AG09309 (cell line): ENCODE data around the gene SHROOM3.
"Not testable (repeated sequence)": the region's sequence is repeated elsewhere in the genome, so short reads cannot be mapped to it uniquely, and the experiment has no call there.

Experiments used
- DNase-seq: peaks from one replicate; pipeline ENCODE4 v3.0.0-alpha.2; 2010; ENCODE audit warnings: low read depth
- H3K4me3 ChIP-seq: 2 replicates; pipeline ENCODE4 v1.5.1; 2011; ENCODE audit warnings: mild to moderate bottlenecking, low read depth, low read length, moderate library complexity; ENCODE audit not compliant: control insufficient read depth
- CTCF ChIP-seq: IDR thresholded peaks from 2 replicates; pipeline ENCODE4 v1.5.1; 2011; ENCODE audit warnings: mild to moderate bottlenecking, low read depth, low read length, inconsistent platforms; ENCODE audit not compliant: insufficient read depth, control insufficient read depth; ENCODE audit errors: missing control alignments

The SHROOM3 gene

GRCh38 chr4:76445911-76446310, 10.9 kb downstream of the SHROOM3 start:
- no peak for DNase-seq
- no peak for TF ChIP-seq CTCF
- no peak overlapping the region for H3K4me3 ChIP-seq

- no peak for DNase-seq
- no peak overlapping the region for H3K4me3 ChIP-seq
- TF ChIP-seq CTCF: no peak
Observed at GRCh38 chr4:76447393-76447851, 12.4 kb downstream of the SHROOM3 start.

- no peak for DNase-seq
- no peak for TF ChIP-seq CTCF
- no peak overlapping the region for H3K4me3 ChIP-seq
Observed at GRCh38 chr4:76448211-76448610, 13.2 kb downstream of the SHROOM3 start.

- no peak overlapping the region for H3K4me3 ChIP-seq
- TF ChIP-seq CTCF: no peak
- no peak for DNase-seq
Observed at GRCh38 chr4:76449362-76449767, 14.3 kb downstream of the SHROOM3 start.

GRCh38 chr4:76449833-76450232, 14.8 kb downstream of the SHROOM3 start:
- DNase-seq: no peak
- no peak for TF ChIP-seq CTCF

GRCh38 chr4:76453232-76453631, 18.2 kb downstream of the SHROOM3 start:
- H3K4me3 ChIP-seq: no peak overlapping the region
- no peak for DNase-seq
- no peak for TF ChIP-seq CTCF

More at GRCh38 chr4:76449833-76450232, 14.8 kb downstream of the SHROOM3 start:
- H3K4me3 ChIP-seq: no peak overlapping the region

GRCh38 chr4:76454073-76454472, 19.0 kb downstream of the SHROOM3 start:
- not testable (repeated sequence) for H3K4me3 ChIP-seq, DNase-seq
